Stimulated activated CD4-positive, alpha-beta T cell treated with anti-CD3 and anti-CD28 coated beads, TNF-alpha, amount 100 ng/mL, for 24 hours (primary cell): ENCODE results near the gene CNTFR.

Experiments
- DNase-seq, 3 experiments: peaks; one replicate each; pipeline ENCODE4 v3.0.0-alpha.2; 2020; ENCODE audit warnings: low read depth in 3 of 3

CNTFR gene

DNA sequence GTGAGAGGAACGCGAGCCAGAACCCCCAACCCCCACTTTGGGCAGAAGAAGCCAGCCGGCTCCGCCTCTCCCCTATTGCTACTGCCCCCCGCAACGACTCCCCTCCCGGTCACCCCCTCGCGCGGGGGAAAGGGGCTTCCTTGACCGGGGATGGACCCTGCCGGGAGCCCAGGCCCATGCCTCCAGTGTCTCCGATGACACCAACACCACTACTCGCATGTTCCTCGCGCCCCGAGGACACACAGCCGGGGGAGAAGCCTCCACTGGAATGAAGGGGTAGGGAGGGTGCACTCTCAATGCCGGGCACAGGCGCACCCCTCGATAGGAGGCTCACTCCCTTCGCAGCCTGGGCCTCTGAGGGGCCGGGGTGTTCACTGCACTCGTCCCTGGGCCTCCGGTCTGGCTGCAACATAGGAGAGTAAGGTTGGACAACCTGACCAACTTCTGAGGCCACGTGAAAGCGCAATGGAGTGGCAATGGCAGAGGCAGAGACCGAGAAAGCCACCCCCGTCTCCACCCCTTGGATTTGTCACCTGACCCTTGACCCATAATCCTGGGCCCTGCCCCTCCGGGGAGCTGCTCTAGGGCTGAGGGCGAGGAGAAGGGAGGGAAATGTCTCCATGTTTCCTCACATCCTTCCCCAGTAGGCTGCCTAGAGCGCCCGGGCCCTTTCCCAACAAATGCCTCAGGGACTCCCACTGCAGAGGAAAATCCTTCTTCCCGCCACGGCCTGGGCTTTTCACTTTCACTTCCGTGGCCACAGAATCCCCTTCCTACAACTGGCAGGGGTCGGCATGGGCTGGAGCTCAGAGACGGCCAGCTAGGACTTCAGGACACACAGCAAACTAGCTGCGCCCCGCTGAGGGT, 1.1 kb upstream of the CNTFR start:
- no peak for DNase-seq

DNA sequence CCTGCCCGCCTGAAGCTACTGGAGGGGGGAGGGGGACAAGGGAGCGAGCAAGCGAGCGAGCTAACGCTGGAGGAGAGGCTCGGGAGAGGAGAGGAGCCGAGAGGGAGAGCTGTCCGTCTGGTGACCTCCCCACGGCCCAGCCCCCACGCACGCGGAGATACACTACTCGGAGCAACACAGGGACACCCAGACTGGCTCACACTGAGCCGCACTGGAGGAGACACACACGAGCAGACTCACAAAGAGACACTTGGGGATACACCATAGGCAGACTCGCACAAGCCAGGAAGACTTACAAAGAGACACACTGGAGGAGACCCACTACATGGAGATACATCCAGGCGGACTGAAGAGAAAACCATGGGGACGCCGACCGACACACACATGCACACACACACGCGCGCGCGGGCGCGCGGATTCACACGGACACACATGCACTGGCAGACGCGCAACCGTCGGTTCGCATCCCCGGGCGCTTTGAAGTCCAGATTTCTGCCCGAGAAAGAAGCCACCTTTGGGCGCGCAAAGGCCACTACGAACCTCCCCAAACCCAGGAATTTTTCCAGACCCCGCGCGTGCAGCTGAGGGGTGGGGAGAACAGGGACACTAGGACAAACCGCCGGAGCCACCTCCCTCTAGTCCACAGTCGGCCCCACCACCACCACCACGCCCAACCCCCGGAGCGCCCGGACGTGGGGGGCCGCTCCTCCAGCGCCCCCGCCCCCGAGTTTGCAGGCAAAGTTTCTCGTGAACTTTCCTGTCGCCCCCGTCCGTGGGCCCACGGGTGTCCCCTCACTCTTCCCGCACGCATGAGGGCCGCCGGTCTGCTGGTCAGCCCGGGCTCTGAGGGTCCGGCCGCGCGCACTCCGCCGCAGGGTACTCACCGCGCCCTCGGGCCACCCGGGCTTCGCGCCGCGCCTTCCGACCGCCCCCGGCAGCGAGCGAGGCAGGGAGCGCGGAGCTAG, 571 bp downstream of the CNTFR start:
- no peak for DNase-seq

DNA sequence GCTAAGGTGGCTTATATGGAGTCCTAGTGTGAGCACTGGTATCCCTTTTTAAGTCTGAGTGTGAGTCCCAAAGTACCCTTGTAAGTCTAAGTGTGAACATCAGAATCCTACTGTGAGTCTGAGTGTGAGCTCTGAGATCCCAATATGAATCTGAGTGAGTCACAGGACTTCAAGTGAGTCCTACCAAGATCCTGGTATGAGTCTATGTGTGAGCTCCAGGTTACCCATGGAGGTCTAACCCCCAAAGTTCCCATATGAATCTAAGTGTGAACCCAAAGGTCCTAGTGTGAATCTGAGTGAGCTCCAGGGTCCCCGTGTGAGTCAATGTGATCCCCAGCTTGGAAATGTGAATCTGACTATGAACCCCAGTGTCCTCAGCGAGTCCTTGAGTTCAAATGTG, 2.3 kb downstream of the CNTFR start:
- DNase-seq: no peak

DNA sequence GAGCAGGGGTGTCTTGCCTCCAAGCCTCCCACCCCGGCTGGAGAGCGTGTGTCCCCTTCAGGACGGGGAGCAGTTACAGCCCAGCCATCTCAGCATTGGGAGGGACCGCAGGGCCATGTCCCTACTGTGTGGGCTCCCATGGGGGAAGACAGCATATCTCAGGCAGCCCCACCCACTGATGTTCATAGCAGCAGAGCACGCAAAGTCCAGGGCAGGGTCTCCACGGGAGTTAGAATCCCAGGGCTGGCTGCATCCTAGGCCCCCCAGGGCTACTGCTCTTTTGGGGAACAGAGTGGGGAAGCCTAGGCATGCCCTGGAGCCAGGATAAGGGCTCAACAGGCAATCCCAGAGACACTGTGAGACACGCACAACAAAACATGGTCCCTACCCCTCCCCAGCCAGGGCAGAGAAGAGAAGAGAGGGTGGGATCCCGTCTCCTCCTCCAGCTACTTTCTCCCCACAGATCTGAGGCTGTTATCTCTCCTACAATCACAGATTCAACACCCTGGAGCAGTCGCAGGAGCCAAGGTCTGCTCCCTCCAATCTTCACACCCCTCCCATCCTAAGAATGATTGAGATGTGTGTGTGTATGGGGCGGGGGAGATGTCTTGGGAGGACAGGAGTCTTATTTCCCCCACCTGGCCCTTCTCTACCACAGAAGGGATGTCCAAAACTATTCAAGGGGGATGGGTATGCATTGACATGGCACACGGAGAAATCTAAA, 3.4 kb downstream of the CNTFR start:
- no peak for DNase-seq

DNA sequence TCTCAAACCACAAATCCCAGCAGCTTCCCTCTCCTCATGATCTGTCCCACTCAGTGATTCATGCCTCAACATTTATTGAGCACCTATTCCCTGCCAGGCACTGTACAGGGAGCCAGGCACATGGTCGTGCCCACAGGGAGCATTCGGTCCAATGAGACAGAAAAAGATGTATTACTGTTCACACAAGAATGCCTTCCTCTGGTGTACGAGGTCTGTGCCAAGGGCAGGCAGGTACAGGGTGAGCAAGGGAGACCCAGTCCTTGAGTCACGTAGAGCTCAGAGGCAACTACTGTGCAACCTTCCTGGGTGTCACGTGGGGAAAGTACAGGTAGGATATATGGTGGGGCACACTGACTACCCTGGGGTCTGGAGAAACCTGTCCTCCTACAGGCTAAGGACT, 4.6 kb downstream of the CNTFR start:
- no peak for DNase-seq

DNA sequence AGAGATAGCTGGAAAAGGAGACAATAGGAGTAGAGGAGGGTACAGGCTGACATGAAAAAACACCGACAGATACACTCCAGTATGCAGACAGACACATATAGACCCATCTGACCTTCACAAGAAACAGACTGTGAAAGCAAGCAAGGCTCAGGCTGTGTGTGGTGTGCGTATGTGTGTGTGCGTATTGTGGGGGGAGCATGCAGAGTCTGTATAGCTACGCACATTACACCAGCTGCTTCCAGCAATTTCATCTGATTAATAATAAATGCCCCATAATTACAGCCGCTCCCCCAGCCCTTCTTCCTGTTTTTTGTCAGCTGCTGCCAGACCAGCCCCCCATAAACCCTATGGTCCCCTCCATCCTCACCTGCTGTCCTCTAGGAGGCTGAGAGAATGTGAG, 6.7 kb downstream of the CNTFR start:
- DNase-seq: no peak

DNA sequence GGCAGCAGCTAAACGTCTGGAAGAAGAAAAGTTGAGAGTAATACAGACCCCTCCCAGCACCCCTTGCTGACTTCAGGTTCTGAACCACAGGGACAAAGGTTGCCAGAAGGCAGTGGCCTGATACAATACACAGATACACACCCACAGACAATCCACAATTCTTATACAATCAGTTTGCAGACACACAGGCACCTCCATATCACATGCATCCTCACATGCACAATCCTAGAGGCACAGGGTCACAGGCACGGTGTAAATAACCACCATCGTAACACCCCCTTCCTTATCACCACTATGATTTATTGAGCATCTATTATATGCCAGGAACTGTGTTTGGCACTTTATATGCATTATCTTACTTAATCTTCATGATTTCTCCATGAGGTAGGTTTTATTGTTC, 8.2 kb downstream of the CNTFR start:
- no peak for DNase-seq

DNA sequence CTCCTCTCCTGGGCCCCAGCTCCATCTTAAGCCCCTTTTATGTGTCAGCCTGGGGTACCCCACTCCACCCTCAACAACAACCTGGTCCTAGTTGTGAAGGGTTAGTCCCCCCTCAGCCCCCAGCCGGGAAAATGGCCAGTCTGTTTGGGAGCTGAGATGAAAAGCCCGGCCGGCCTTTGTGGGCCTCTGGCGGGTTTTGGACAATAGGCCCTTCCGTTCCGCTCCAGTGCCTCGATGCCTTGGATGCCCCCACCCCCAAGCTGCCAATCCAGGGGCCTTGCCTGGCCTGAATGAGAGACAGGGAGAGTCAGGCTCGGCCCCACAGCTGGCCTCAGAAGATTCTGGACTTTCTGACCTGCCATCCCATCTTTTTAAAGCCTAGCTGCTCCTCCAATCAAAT, 9.2 kb downstream of the CNTFR start:
- DNase-seq: no peak

DNA sequence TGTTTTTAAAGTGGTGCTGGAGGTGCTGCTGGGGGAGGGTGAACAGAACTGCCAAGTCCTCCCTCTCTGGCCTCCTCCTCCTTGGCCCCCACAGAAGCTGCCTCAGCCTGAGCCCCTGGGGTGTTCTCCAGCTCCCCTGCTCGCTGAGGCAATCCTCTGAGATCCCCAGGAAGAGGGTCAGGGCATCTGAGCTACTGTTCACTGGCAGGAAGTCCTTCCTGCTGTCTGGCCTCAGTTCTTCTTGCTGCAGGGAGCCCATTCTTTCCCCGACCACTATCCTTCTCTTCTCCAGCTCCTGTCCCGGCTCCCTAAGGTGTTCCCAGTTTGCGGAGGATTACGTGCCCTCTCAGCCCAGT, 9.7 kb downstream of the CNTFR start:
- no peak for DNase-seq

DNA sequence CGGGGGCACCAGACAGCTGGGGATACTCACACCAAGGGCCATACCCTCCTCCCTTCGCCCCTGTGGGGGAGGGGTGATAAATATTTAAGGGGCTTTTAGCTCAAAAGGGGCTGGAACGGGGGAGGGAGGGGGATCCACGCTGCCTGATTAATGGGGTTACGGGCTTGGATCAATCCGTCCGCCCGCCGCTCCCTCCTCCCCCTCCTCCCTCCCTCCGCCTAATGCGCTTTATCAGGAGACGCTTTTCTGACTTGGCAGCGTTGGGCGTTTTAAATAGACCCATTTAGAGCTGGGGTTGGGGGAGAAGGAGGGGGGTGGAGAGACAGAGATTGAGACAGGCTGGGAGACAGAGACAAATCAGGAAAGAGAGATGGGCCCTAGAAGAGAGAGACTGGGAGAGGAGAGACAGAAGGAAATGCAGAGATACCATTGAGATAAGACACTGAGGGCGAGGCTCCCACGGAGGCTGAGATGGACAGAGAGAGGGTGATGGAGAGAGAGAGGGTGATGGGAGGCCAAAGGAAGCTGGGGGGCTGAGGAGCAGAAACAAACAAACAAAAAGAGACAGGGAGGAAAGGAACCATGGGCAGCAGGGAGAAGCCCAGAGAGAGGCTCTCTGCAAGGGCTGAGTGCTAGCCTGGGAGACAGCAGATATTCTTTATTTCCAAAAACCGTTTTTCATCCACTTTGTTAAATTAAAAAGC, 10.3 kb downstream of the CNTFR start:
- DNase-seq: no peak

DNA sequence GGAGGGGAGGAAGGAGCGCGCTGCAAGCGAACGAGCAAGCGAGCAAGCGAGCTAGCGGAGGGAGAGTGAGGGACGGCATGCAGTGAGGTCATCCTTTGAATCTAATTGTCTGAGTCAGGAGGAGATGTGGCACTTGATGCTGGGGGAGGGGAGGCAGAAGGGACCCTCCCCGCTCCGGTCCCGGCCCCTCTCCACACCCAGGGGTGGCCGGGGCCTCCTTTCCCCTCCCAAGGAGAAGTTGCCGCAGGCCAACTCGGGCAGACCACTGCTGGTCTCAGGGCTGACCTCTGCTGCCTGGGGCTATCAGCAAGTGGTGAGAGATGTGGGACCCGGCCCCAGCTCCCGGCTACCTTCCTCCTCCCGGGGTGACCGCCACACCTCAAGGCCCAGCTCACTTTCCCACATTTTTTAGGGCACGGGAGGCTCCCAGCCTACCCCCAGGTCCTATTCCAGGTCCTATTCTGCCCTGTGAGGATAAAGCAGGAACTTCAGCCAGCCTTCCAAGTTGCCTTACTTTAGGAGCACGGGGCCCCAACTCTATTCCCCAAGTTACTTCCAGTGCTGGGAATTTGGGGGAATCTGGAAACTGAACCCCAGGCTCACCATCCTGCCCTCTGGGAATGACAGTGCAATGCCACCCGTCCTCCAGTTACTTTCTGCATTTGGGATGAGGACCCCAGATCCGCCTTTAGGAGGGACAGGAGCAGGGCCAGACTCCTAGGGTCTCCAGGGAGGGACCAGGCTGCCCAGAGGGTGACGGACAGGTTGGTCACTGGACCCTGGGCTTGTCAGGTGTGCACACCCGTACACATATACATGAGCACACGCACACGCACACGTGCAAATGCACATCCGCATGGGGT, 11.1 kb downstream of the CNTFR start:
- no peak for DNase-seq

DNA sequence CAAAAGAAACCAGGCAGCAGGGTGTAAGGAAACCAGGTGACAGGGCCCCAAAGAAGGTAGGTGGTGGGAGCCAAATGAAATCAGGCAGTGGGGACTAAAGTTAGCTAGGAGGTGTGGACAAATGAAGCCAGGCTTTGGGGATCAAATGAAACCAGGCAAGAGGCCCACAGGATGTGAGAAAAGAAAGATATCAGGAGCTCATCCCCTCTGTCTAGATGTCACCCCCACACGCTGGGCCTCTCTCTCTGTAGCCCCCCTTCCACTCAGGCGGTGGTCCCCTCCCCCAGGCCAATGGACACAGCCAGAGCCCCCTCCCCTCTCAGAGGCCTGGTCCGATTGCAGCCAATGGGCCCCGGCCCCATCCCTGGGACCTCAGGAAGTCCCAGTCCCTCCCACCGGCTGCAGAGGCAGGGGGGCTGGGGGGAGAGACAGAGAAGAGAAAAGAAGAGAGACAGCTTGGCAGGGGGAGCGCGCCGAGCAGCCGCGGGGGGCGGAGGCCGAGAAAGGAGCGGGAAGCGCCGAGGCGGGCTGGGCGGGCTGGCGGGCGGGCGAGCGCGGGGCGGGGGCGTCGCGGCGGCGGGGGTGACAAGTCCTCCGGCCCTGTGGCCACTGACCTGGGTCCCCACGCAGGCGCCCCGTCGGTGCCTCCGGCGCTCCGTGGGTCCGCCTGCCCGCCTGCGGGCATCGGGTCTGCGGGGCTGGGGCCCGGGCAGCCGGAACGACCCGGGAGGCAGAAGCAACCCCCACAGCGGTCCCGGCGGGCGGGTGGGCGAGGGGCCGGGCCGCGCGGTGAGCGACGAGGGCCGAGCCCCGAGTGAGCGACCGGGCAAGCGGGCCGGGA, 11.9 kb downstream of the CNTFR start:
- no peak for DNase-seq

DNA sequence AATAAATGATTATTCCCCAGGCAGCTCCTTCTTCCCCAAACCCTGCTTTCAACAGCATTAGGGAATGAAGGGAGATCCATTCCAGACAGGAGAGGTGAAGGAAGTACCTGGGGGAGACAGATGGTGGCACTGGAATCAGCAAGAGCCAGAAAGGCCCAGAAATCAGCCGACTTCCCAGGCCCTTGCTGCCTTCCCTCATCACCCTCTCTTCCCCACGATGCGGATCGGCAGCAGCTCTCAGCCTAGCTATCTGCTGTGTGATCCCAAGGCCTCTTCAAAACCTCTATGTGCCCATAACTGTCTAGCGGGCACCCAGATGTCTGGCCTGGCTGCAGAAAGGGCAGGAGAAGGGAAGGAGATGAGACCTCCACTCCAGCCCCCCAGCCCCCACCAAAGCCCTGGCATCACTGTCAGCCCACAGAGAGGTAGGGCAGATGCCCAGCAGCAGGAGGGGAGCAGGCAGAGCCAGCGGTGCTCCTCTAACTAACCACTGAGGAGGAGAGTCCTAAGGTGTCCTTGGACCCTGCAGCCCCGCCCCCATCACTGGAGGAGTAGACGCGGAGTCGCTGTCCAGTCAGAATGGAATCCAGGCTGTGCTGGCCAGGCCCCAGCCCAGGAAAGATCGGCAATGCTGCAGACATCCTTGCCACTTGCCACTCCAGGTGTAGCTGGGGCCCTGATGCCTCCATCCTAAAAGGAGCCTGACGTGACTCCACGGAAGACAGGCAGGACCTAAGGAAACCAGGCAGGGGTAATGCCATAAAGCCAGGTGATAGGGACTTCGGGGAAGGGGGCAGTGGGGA, 12.7 kb downstream of the CNTFR start:
- no peak for DNase-seq

DNA sequence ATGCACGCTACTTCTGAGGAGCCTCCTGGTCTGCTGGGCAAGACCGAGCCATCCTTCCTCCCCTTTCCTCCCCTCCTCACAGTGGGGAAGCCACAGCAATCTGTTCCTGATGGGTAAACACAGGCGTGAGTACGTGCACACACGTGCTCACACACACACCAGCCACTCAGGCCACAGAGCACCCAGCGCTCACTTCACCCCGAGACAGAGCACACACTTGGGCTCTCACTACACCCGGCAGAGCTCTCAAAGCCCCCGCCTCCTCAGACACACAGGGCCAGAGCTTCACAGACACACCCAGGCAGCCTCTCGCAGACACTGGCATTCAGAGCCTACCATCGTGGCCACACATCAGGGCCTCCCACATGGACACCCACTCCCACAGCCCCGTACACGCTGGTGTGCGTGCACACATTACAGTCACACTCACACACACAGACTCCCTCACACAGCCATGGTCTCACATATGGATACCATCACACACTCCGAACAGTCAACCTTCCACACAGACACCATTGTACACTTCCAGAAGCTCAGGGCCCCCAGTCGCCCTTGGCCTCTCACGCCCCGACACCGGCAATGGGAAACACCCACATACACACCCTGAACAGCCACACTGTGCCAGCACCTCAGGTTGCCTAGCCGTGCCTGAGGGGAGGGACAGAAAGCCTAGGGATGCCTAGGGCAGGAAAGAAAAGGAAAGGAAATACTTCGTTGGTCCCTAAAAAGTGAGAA, 13.5 kb downstream of the CNTFR start:
- DNase-seq: no peak

DNA sequence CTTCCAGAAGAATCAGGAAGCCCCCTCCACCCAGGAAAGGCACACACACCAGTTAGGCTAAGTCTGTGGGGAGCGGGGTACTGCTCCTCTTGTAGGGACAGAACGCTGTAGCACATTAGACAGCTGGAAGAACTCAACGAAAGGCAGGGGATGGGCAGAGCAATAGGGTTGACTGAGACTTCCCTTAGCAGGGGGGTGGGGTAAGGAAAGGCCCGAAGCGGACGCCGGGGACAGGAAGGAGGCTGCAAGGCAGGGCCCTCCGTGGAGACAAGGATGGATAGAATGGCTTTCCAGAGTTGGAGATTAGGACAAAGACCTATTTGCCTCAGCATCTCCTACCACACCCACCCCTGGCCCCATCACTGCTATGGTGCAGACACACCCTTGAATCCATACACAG, 14.3 kb downstream of the CNTFR start:
- DNase-seq: no peak

DNA sequence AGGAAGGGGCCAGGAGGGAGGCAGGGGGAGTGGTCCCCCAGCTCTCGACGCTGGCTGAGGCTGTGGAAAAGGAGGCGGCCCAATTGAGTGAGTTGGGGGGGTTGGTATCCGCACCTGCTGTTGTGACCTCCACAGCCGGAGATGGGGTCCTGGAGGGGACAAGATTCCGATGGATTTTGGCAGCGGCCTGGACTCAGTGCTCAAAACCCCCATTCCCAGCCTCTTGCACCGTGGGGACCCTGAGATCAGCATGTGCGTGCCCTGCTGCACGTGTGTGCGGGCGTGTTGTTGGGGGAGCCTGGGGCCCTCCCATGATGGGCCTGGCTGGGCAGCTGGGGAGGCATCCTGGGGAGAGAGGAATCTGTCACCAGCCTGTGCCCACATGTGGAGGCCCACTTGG, 15.0 kb downstream of the CNTFR start:
- no peak for DNase-seq

DNA sequence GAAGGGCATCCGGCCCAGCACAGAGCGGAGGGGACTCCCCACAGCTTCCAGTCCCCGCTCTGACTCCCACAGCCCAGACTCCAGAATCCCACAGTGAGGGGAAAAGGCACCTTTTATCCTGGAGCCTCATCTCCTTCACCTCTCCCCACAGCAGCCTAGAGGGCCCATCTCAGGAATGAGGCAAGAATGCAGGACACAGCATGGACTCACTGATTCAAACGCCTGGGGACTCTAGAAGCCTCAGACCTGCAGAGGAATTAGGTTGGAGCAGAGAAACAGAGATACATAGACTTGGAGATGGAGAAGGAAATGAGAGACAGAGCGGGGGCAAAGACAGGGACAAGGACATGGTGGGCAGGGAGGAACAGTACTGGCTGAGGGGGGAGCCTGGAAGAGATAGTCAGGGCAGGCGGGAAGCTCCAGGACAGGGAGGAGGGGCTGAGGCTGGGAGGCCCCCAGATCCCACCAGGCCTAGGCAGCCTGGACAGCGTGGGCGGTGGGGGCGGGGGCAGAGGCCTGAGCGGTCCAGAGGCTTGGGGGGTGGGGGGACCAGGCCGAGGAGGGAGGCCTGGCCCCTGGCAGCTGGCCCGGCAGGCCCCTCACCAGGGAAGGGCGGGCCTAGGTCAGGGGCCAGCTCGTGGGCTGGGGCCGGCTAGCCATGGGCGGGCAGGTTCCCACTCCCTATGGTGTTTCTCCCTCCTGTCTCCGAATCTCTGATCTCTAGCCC, 15.8 kb downstream of the CNTFR start:
- no peak for DNase-seq

DNA sequence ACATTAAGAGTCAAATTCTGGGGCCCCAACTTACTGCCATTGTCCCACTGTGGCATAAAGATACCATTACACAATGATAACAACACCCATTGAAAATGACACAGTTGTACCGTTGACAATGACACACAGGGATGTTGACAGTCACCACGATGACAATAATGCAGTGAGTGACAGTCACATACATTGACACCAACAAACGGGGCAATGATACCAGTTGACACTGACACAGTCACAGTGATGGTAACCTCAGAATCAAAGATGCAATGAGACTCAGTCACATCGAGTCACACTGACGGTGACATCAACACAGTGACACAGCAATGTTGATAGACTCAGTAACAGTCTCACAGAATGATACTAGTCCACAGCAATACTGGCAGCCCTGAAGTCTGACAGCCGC, 16.9 kb downstream of the CNTFR start:
- DNase-seq: no peak
